H9 (cell line): Measurements from ENCODE around the gene GPR135. TPM values are rescaled to one million over a fixed set of nuclear protein-coding genes. Genes with fewer than 3 reads are reported as not detected.

Experiments
- DNase-seq: peaks from one replicate; pipeline ENCODE4 v3.0.0-alpha.2; 2017
- H2AFZ ChIP-seq: one replicate; pipeline ENCODE4 v1.6.1; 2013; ENCODE audit warnings: mild to moderate bottlenecking, low read length, control low read depth, moderate library complexity
- H2AK5ac ChIP-seq: 2 replicates; pipeline ENCODE4 v1.6.1; 2013; ENCODE audit warnings: low read length, control low read depth, mixed read lengths; ENCODE audit not compliant: insufficient read length
- H2BK120ac ChIP-seq: one replicate; pipeline ENCODE4 v1.6.1; 2013; ENCODE audit warnings: low read depth, mild to moderate bottlenecking, low read length, control low read depth, inconsistent platforms; ENCODE audit not compliant: poor library complexity, severe bottlenecking
- H2BK12ac ChIP-seq: 2 replicates; pipeline ENCODE4 v1.6.1; 2013; ENCODE audit warnings: low read length, control low read depth, mixed read lengths, low read depth; ENCODE audit not compliant: insufficient read length
- H2BK15ac ChIP-seq: 2 replicates; pipeline ENCODE4 v1.6.1; 2013; ENCODE audit warnings: low read depth, low read length, control low read depth
- H2BK20ac ChIP-seq: one replicate; pipeline ENCODE4 v1.6.1; 2013; ENCODE audit warnings: low read depth, mild to moderate bottlenecking, low read length, control low read depth, inconsistent platforms; ENCODE audit not compliant: poor library complexity, severe bottlenecking
- H2BK5ac ChIP-seq: 2 replicates; pipeline ENCODE4 v1.6.1; 2013; ENCODE audit warnings: low read length, control low read depth, mixed read lengths; ENCODE audit not compliant: insufficient read length
- H3K14ac ChIP-seq: 2 replicates; pipeline ENCODE4 v1.6.1; 2013; ENCODE audit warnings: low read length, control low read depth; ENCODE audit not compliant: insufficient read depth
- H3K18ac ChIP-seq: 2 replicates; pipeline ENCODE4 v1.6.1; 2013; ENCODE audit warnings: low read depth, mild to moderate bottlenecking, mixed read lengths, low read length, control low read depth; ENCODE audit not compliant: insufficient read length
- H3K23ac ChIP-seq: 2 replicates; pipeline ENCODE4 v1.6.1; 2013; ENCODE audit warnings: low read length, control low read depth, mixed read lengths, low read depth; ENCODE audit not compliant: insufficient read length
- H3K23me2 ChIP-seq: 2 replicates; pipeline ENCODE4 v1.6.1; 2013; ENCODE audit warnings: low read depth, mild to moderate bottlenecking, mixed read lengths, low read length, control low read depth; ENCODE audit not compliant: insufficient read length, poor library complexity, severe bottlenecking
- H3K27ac ChIP-seq: 2 replicates; pipeline ENCODE4 v1.5.1; 2013; ENCODE audit warnings: low read length, control low read depth, mixed read lengths, low read depth; ENCODE audit not compliant: insufficient read length
- H3K27me3 ChIP-seq: 2 replicates; pipeline ENCODE4 v1.6.1; 2013; ENCODE audit warnings: low read length, control low read depth, inconsistent platforms; ENCODE audit not compliant: insufficient read depth
- H3K4ac ChIP-seq: 2 replicates; pipeline ENCODE4 v1.6.1; 2013; ENCODE audit warnings: low read depth, mild to moderate bottlenecking, control low read depth, inconsistent platforms, low read length, moderate library complexity
- H3K4me1 ChIP-seq: 2 replicates; pipeline ENCODE4 v1.6.1; 2013; ENCODE audit warnings: low read length, control low read depth, inconsistent platforms; ENCODE audit not compliant: insufficient read depth
- H3K4me2 ChIP-seq: 2 replicates; pipeline ENCODE4 v1.6.1; 2013; ENCODE audit warnings: low read length, control low read depth, mixed read lengths; ENCODE audit not compliant: insufficient read length, insufficient read depth
- H3K56ac ChIP-seq: 2 replicates; pipeline ENCODE4 v1.6.1; 2013; ENCODE audit warnings: low read depth, mild to moderate bottlenecking, mixed read lengths, low read length, control low read depth; ENCODE audit not compliant: insufficient read length
- H3K79me1 ChIP-seq: 2 replicates; pipeline ENCODE4 v1.6.1; 2013; ENCODE audit warnings: low read depth, mild to moderate bottlenecking, moderate library complexity, low read length, control low read depth, inconsistent platforms; ENCODE audit not compliant: insufficient read depth, poor library complexity, severe bottlenecking
- H3K79me2 ChIP-seq: 2 replicates; pipeline ENCODE4 v1.6.1; 2013; ENCODE audit warnings: low read length, control low read depth, inconsistent platforms; ENCODE audit not compliant: insufficient read depth
- H3K9ac ChIP-seq: 2 replicates; pipeline ENCODE4 v1.6.1; 2013; ENCODE audit warnings: low read length, control low read depth, mixed read lengths; ENCODE audit not compliant: insufficient read length; ENCODE audit errors: extremely low read depth
- H3K9me3 ChIP-seq: one replicate; pipeline ENCODE4 v1.6.1; 2013; ENCODE audit warnings: low read depth, low read length, inconsistent platforms; ENCODE audit not compliant: control insufficient read depth
- H3T11ph ChIP-seq: one replicate; pipeline ENCODE4 v1.6.1; 2013; ENCODE audit warnings: mild to moderate bottlenecking, low read length, control low read depth, inconsistent platforms
- H4K20me1 ChIP-seq: one replicate; pipeline ENCODE4 v1.6.1; 2013; ENCODE audit not compliant: control insufficient read depth, insufficient read length, insufficient read depth
- H4K5ac ChIP-seq: 2 replicates; pipeline ENCODE4 v1.6.1; 2013; ENCODE audit warnings: low read depth, mild to moderate bottlenecking, mixed read lengths, low read length, control low read depth; ENCODE audit not compliant: insufficient read length
- H4K8ac ChIP-seq: replicated peaks from 2 replicates; pipeline ENCODE4 v1.6.1; 2013; ENCODE audit warnings: low read length, control low read depth, mixed read lengths, low read depth; ENCODE audit not compliant: insufficient read length
- H4K91ac ChIP-seq: 2 replicates; pipeline ENCODE4 v1.6.1; 2013; ENCODE audit warnings: low read depth, mild to moderate bottlenecking, moderate library complexity, mixed read lengths, low read length, control low read depth; ENCODE audit not compliant: insufficient read length
- H3K27ac Mint-ChIP-seq, 3 experiments: 2 replicates in 2 of 3; 3 replicates in 1 of 3; pipeline ENCODE4 v1.8.0; 2020 to 2021; ENCODE audit warnings: mixed read lengths in 3 of 3, mild to moderate bottlenecking in 1 of 3, moderate library complexity in 1 of 3
- H3K27me3 Mint-ChIP-seq: 2 replicates; pipeline ENCODE4 v1.8.0; 2021; ENCODE audit warnings: low read depth, mild to moderate bottlenecking, moderate library complexity, mixed read lengths
- H3K36me3 Mint-ChIP-seq, 3 experiments: 2 replicates in 2 of 3; 3 replicates in 1 of 3; pipeline ENCODE4 v1.8.0; 2020 to 2021; ENCODE audit warnings: low read depth in 3 of 3, mixed read lengths in 3 of 3; ENCODE audit not compliant: insufficient read depth in 1 of 3
- H3K4me1 Mint-ChIP-seq, 2 experiments: 2 replicates each; pipeline ENCODE4 v1.8.0; 2020; ENCODE audit warnings: mixed read lengths in 2 of 2
- H3K4me3 Mint-ChIP-seq, 2 experiments: 2 replicates in 1 of 2; 3 replicates in 1 of 2; pipeline ENCODE4 v1.8.0; 2020 to 2021; ENCODE audit warnings: mild to moderate bottlenecking in 2 of 2, mixed read lengths in 2 of 2, moderate library complexity in 1 of 2
- H3K9me3 Mint-ChIP-seq, 2 experiments: 2 replicates in 1 of 2; 3 replicates in 1 of 2; pipeline ENCODE4 v1.8.0; 2020; ENCODE audit warnings: mild to moderate bottlenecking in 2 of 2, mixed read lengths in 2 of 2, moderate library complexity in 1 of 2
- WGBS: extraction: QIAGEN DNeasy Blood & Tissue Kit; methylation state at CpG from one replicate; pipeline ENCODE4 v1.1.7; 2013; ENCODE audit warnings: missing lambda C conversion rate, low lambda C conversion rate, mixed read lengths; ENCODE audit not compliant: insufficient read length; ENCODE audit errors: extremely low coverage; 5-methylcytosine and 5-hydroxymethylcytosine counted together
- total RNA-seq: library from RNA; stranded (reverse); gene quantifications from 2 replicates; pipeline ENCODE4 v1.2.1, GENCODE V29; 2021
- TF ChIP-seq, protein P1 (sequence below): fragments of 200-600 bp; sonication (generic); conservative IDR thresholded peaks from 3 replicates; pipeline ENCODE4 v1.8.0; 2021; ENCODE audit warnings: antibody characterized with exemption, mild to moderate bottlenecking

The GPR135 gene
- total RNA-seq, 1 experiment from 2014 or later = 1.9 TPM

GRCh38 chr14:59480166-59480565 is 15.0 kb upstream of the GPR135 start:
- H3K79me2 ChIP-seq = no peaks in the 10 kb centered on the region; the same call in 1 of the 2 replicates
- H3K9me3 ChIP-seq = no peaks in the 10 kb centered on the region
- H3K27ac ChIP-seq = no peak overlapping the region

More at GRCh38 chr14:59480166-59480565, 15.0 kb upstream of the GPR135 start:
- no peak overlapping the region for H4K8ac ChIP-seq
- no peak overlapping the region for H3K14ac ChIP-seq
- no peak overlapping the region for H2AFZ ChIP-seq
- H3K56ac ChIP-seq = no peak overlapping the region
- no peak overlapping the region for H4K91ac ChIP-seq
- no peaks in the 10 kb centered on the region for H3K79me1 ChIP-seq
- H3K4me1 Mint-ChIP-seq = peaks cover 16 to 18% of the 10 kb centered on the region in 2 experiments
- no peaks in the 10 kb centered on the region for H3K4me1 ChIP-seq
- no peak overlapping the region for H3K18ac ChIP-seq
- DNase-seq = no peak
- H4K5ac ChIP-seq = no peak overlapping the region
- peak overlapping the region in 1 of 3 experiments; percentile 3; a peak in 1 of 7 replicates for H3K27ac Mint-ChIP-seq
- no peaks in the 10 kb centered on the region for H4K20me1 ChIP-seq
- H2BK120ac ChIP-seq = no peak overlapping the region
- no peak overlapping the region; a peak in 1 of 5 replicates for H3K4me3 Mint-ChIP-seq
- H2BK15ac ChIP-seq = no peak overlapping the region
- H3K36me3 Mint-ChIP-seq = peaks cover 5 to 17% (median 17%) of the 10 kb centered on the region in 3 experiments; a peak in 6 of 7 replicates
- no peak overlapping the region for H2BK5ac ChIP-seq
- H3K4ac ChIP-seq = no peak overlapping the region
- H2AK5ac ChIP-seq = no peak overlapping the region
- TF ChIP-seq, protein P1, sequence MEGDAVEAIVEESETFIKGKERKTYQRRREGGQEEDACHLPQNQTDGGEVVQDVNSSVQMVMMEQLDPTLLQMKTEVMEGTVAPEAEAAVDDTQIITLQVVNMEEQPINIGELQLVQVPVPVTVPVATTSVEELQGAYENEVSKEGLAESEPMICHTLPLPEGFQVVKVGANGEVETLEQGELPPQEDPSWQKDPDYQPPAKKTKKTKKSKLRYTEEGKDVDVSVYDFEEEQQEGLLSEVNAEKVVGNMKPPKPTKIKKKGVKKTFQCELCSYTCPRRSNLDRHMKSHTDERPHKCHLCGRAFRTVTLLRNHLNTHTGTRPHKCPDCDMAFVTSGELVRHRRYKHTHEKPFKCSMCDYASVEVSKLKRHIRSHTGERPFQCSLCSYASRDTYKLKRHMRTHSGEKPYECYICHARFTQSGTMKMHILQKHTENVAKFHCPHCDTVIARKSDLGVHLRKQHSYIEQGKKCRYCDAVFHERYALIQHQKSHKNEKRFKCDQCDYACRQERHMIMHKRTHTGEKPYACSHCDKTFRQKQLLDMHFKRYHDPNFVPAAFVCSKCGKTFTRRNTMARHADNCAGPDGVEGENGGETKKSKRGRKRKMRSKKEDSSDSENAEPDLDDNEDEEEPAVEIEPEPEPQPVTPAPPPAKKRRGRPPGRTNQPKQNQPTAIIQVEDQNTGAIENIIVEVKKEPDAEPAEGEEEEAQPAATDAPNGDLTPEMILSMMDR = no peak
- H2BK20ac ChIP-seq = no peak overlapping the region
- no peaks in the 10 kb centered on the region for H3K9me3 Mint-ChIP-seq
- no CpG with 5 or more reads among the region's 1 CpG for WGBS
- no peak overlapping the region for H3K23ac ChIP-seq
- H3K4me2 ChIP-seq = no peak overlapping the region
- no peaks in the 10 kb centered on the region; the same call in 1 of the 2 replicates for H3K27me3 ChIP-seq
- H3K9ac ChIP-seq = no peak overlapping the region
- H2BK12ac ChIP-seq = no peak overlapping the region
- no peak overlapping the region for H3T11ph ChIP-seq
- H3K27me3 Mint-ChIP-seq = no peaks in the 10 kb centered on the region
- peaks cover 4% of the 10 kb centered on the region for H3K23me2 ChIP-seq
